ENCODE results near the gene LRP5. TPM values are rescaled to one million over a fixed set of nuclear protein-coding genes. Genes with fewer than 3 reads are reported as not detected.

Gene LRP5
- total RNA-seq, 1 donor from 2014 or later: 17.4 TPM

- TF ChIP-seq CTCF (IDR thresholded peaks at IDR 0.05; ENCODE audit: partially characterized antibody, unreplicated experiment): no peak
- Mint-ChIP-seq H3K36me3 (ENCODE audit: unreplicated experiment) (peaks cover 5% of the 10 kb centered on the region), H3K27ac (ENCODE audit: unreplicated experiment) (no peak overlapping the region)
These were observed 40.2 kb downstream of the LRP5 start for GRCh38 chr11:68352591-68352990.

GRCh38 chr11:68353118-68353517, 40.7 kb downstream of the LRP5 start:
- peaks cover 2% of the 10 kb centered on the region for H3K4me1 Mint-ChIP-seq (ENCODE audit: low read depth, unreplicated experiment)
- no peak overlapping the region for H3K27ac Mint-ChIP-seq (ENCODE audit: unreplicated experiment)

More at GRCh38 chr11:68352591-68352990, 40.2 kb downstream of the LRP5 start:
- Mint-ChIP-seq H3K27me3 (ENCODE audit: unreplicated experiment) (peaks cover 15% of the 10 kb centered on the region), H3K4me3 (ENCODE audit: unreplicated experiment) (no peak overlapping the region), H3K9me3 (ENCODE audit: unreplicated experiment) (peaks cover 4% of the 10 kb centered on the region), H3K4me1 (ENCODE audit: low read depth, unreplicated experiment) (peaks cover 2% of the 10 kb centered on the region)
- no peak for DNase-seq

GRCh38 chr11:68353669-68354068, 41.3 kb downstream of the LRP5 start:
- no peak overlapping the region for H3K4me3 Mint-ChIP-seq (ENCODE audit: unreplicated experiment)
- peaks cover 2% of the 10 kb centered on the region for H3K4me1 Mint-ChIP-seq (ENCODE audit: low read depth, unreplicated experiment)
- H3K27ac Mint-ChIP-seq (ENCODE audit: unreplicated experiment): no peak overlapping the region
- peaks cover 4% of the 10 kb centered on the region for H3K9me3 Mint-ChIP-seq (ENCODE audit: unreplicated experiment)
- peaks cover 15% of the 10 kb centered on the region for H3K27me3 Mint-ChIP-seq (ENCODE audit: unreplicated experiment)
- DNase-seq: no peak
- TF ChIP-seq CTCF (IDR thresholded peaks at IDR 0.05; ENCODE audit: partially characterized antibody, unreplicated experiment): no peak
- H3K36me3 Mint-ChIP-seq (ENCODE audit: unreplicated experiment): peaks cover 5% of the 10 kb centered on the region

More at GRCh38 chr11:68353118-68353517, 40.7 kb downstream of the LRP5 start:
- Mint-ChIP-seq H3K4me3 (ENCODE audit: unreplicated experiment) (no peak overlapping the region), H3K9me3 (ENCODE audit: unreplicated experiment) (peaks cover 4% of the 10 kb centered on the region), H3K36me3 (ENCODE audit: unreplicated experiment) (peaks cover 5% of the 10 kb centered on the region), H3K27me3 (ENCODE audit: unreplicated experiment) (peaks cover 15% of the 10 kb centered on the region)
- DNase-seq: no peak
- no peak for TF ChIP-seq CTCF (IDR thresholded peaks at IDR 0.05; ENCODE audit: partially characterized antibody, unreplicated experiment)

- DNase-seq: no peak
- Mint-ChIP-seq H3K36me3 (ENCODE audit: unreplicated experiment) (peaks cover 5% of the 10 kb centered on the region), H3K4me1 (ENCODE audit: low read depth, unreplicated experiment) (peaks cover 2% of the 10 kb centered on the region), H3K9me3 (ENCODE audit: unreplicated experiment) (peaks cover 5% of the 10 kb centered on the region), H3K4me3 (ENCODE audit: unreplicated experiment) (no peak overlapping the region), H3K27me3 (ENCODE audit: unreplicated experiment) (peaks cover 16% of the 10 kb centered on the region), H3K27ac (ENCODE audit: unreplicated experiment) (no peak overlapping the region)
- no peak for TF ChIP-seq CTCF (IDR thresholded peaks at IDR 0.05; ENCODE audit: partially characterized antibody, unreplicated experiment)
These were observed 41.9 kb downstream of the LRP5 start for GRCh38 chr11:68354148-68354872.

- no peak for TF ChIP-seq CTCF (IDR thresholded peaks at IDR 0.05; ENCODE audit: partially characterized antibody, unreplicated experiment)
- H3K27ac Mint-ChIP-seq (ENCODE audit: unreplicated experiment): no peak overlapping the region
- H3K4me1 Mint-ChIP-seq (ENCODE audit: low read depth, unreplicated experiment): peaks cover 2% of the 10 kb centered on the region
- peaks cover 16% of the 10 kb centered on the region for H3K27me3 Mint-ChIP-seq (ENCODE audit: unreplicated experiment)
- H3K4me3 Mint-ChIP-seq (ENCODE audit: unreplicated experiment): no peak overlapping the region
- H3K9me3 Mint-ChIP-seq (ENCODE audit: unreplicated experiment): peaks cover 6% of the 10 kb centered on the region
- peaks cover 4% of the 10 kb centered on the region for H3K36me3 Mint-ChIP-seq (ENCODE audit: unreplicated experiment)
- no peak for DNase-seq
These were observed 43.1 kb downstream of the LRP5 start for GRCh38 chr11:68355471-68355870.
